Cortex of kidney (tissue), 1 donor: ENCODE results near the gene ZBTB45.
A peak's percentile ranks its signal among the peaks of the same experiment; 100 is the strongest.
"Not testable (repeated sequence)": the region's sequence is repeated elsewhere in the genome, so short reads cannot be mapped to it uniquely, and the experiment has no call there.

ENCODE experiments used
- DNase-seq: peaks from one replicate; lab custom pipeline; 2025; lab: John Stamatoyannopoulos, UW

The ZBTB45 gene

GRCh38 chr19:58474997-58475713 is 44.5 kb downstream of the ZBTB45 start:
- no peak for DNase-seq

GRCh38 chr19:58474291-58474996 is 45.2 kb downstream of the ZBTB45 start:
- DNase-seq: no peak

- no peak for DNase-seq
Measured at GRCh38 chr19:58473775-58474174, 45.8 kb downstream of the ZBTB45 start.

GRCh38 chr19:58471736-58472135 is 47.9 kb downstream of the ZBTB45 start:
- no peak for DNase-seq

- not testable (repeated sequence) for DNase-seq
Measured at GRCh38 chr19:58470837-58471543, 48.6 kb downstream of the ZBTB45 start.

GRCh38 chr19:58469241-58470013 is 50.2 kb downstream of the ZBTB45 start:
- DNase-seq: no peak

GRCh38 chr19:58468216-58468839 is 51.3 kb downstream of the ZBTB45 start:
- no peak for DNase-seq

GRCh38 chr19:58466760-58467589 is 52.6 kb downstream of the ZBTB45 start, which contains the start of gene ZNF324:
Gene ZNF324 (plus strand): TSS chr19:58467080. CDS start chr19:58469186, 2,106 bp downstream.
- DNase-seq: peak; percentile 45

GRCh38 chr19:58466089-58466759 is 53.4 kb downstream of the ZBTB45 start:
- DNase-seq: no peak
